Erythroblast (primary cell): ENCODE data around the gene DNAJC16.

Experiments used
- GATA1 ChIP-seq: IDR thresholded peaks from 2 replicates; pipeline ENCODE4 v1.6.1; 2011; ENCODE audit warnings: low read depth, mild to moderate bottlenecking, control low read depth, low read length, moderate library complexity
- POLR2A ChIP-seq: IDR thresholded peaks from 2 replicates; pipeline ENCODE4 v1.6.1; 2011; ENCODE audit warnings: mild to moderate bottlenecking, low read length

DNA sequence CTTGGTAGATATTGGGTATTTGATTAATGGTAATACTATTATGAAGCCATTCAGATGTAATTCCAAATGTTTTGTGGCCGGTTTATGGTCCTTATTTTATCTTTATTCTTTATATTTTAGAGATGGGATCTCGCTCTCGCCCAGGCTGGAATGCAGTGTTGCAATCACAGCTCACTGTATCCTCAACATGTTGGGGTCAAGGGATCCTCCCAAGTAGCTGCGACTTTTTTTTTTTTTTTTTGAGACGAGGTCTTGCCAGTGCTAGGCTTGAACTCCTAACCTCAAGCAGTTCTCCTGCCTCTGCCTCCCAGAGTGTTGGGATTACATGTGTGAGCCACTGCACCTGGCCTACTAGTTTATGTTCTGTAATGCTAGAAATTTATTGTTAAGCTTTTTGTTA is 95.3 kb downstream of the DNAJC16 start:
- TF ChIP-seq POLR2A (no peak), GATA1 (no peak)
